H9 (cell line): Measurements from ENCODE around the gene HCK. TPM values are rescaled to one million over a fixed set of nuclear protein-coding genes. Genes with fewer than 3 reads are reported as not detected.

Experiments used
- DNase-seq: peaks from one replicate; pipeline ENCODE4 v3.0.0-alpha.2; 2017
- H2AFZ ChIP-seq: one replicate; pipeline ENCODE4 v1.6.1; 2013; ENCODE audit warnings: mild to moderate bottlenecking, low read length, control low read depth, moderate library complexity
- H2AK5ac ChIP-seq: 2 replicates; pipeline ENCODE4 v1.6.1; 2013; ENCODE audit warnings: low read length, control low read depth, mixed read lengths; ENCODE audit not compliant: insufficient read length
- H2BK120ac ChIP-seq: one replicate; pipeline ENCODE4 v1.6.1; 2013; ENCODE audit warnings: low read depth, mild to moderate bottlenecking, low read length, control low read depth, inconsistent platforms; ENCODE audit not compliant: poor library complexity, severe bottlenecking
- H2BK12ac ChIP-seq: 2 replicates; pipeline ENCODE4 v1.6.1; 2013; ENCODE audit warnings: low read length, control low read depth, mixed read lengths, low read depth; ENCODE audit not compliant: insufficient read length
- H2BK15ac ChIP-seq: 2 replicates; pipeline ENCODE4 v1.6.1; 2013; ENCODE audit warnings: low read depth, low read length, control low read depth
- H2BK20ac ChIP-seq: one replicate; pipeline ENCODE4 v1.6.1; 2013; ENCODE audit warnings: low read depth, mild to moderate bottlenecking, low read length, control low read depth, inconsistent platforms; ENCODE audit not compliant: poor library complexity, severe bottlenecking
- H2BK5ac ChIP-seq: 2 replicates; pipeline ENCODE4 v1.6.1; 2013; ENCODE audit warnings: low read length, control low read depth, mixed read lengths; ENCODE audit not compliant: insufficient read length
- H3K14ac ChIP-seq: 2 replicates; pipeline ENCODE4 v1.6.1; 2013; ENCODE audit warnings: low read length, control low read depth; ENCODE audit not compliant: insufficient read depth
- H3K18ac ChIP-seq: 2 replicates; pipeline ENCODE4 v1.6.1; 2013; ENCODE audit warnings: low read depth, mild to moderate bottlenecking, mixed read lengths, low read length, control low read depth; ENCODE audit not compliant: insufficient read length
- H3K23ac ChIP-seq: 2 replicates; pipeline ENCODE4 v1.6.1; 2013; ENCODE audit warnings: low read length, control low read depth, mixed read lengths, low read depth; ENCODE audit not compliant: insufficient read length
- H3K23me2 ChIP-seq: 2 replicates; pipeline ENCODE4 v1.6.1; 2013; ENCODE audit warnings: low read depth, mild to moderate bottlenecking, mixed read lengths, low read length, control low read depth; ENCODE audit not compliant: insufficient read length, poor library complexity, severe bottlenecking
- H3K27ac ChIP-seq: 2 replicates; pipeline ENCODE4 v1.5.1; 2013; ENCODE audit warnings: low read length, control low read depth, mixed read lengths, low read depth; ENCODE audit not compliant: insufficient read length
- H3K27me3 ChIP-seq: 2 replicates; pipeline ENCODE4 v1.6.1; 2013; ENCODE audit warnings: low read length, control low read depth, inconsistent platforms; ENCODE audit not compliant: insufficient read depth
- H3K4ac ChIP-seq: 2 replicates; pipeline ENCODE4 v1.6.1; 2013; ENCODE audit warnings: low read depth, mild to moderate bottlenecking, control low read depth, inconsistent platforms, low read length, moderate library complexity
- H3K4me1 ChIP-seq: 2 replicates; pipeline ENCODE4 v1.6.1; 2013; ENCODE audit warnings: low read length, control low read depth, inconsistent platforms; ENCODE audit not compliant: insufficient read depth
- H3K4me2 ChIP-seq: 2 replicates; pipeline ENCODE4 v1.6.1; 2013; ENCODE audit warnings: low read length, control low read depth, mixed read lengths; ENCODE audit not compliant: insufficient read length, insufficient read depth
- H3K56ac ChIP-seq: 2 replicates; pipeline ENCODE4 v1.6.1; 2013; ENCODE audit warnings: low read depth, mild to moderate bottlenecking, mixed read lengths, low read length, control low read depth; ENCODE audit not compliant: insufficient read length
- H3K79me1 ChIP-seq: 2 replicates; pipeline ENCODE4 v1.6.1; 2013; ENCODE audit warnings: low read depth, mild to moderate bottlenecking, moderate library complexity, low read length, control low read depth, inconsistent platforms; ENCODE audit not compliant: insufficient read depth, poor library complexity, severe bottlenecking
- H3K79me2 ChIP-seq: 2 replicates; pipeline ENCODE4 v1.6.1; 2013; ENCODE audit warnings: low read length, control low read depth, inconsistent platforms; ENCODE audit not compliant: insufficient read depth
- H3K9ac ChIP-seq: 2 replicates; pipeline ENCODE4 v1.6.1; 2013; ENCODE audit warnings: low read length, control low read depth, mixed read lengths; ENCODE audit not compliant: insufficient read length; ENCODE audit errors: extremely low read depth
- H3K9me3 ChIP-seq: one replicate; pipeline ENCODE4 v1.6.1; 2013; ENCODE audit warnings: low read depth, low read length, inconsistent platforms; ENCODE audit not compliant: control insufficient read depth
- H3T11ph ChIP-seq: one replicate; pipeline ENCODE4 v1.6.1; 2013; ENCODE audit warnings: mild to moderate bottlenecking, low read length, control low read depth, inconsistent platforms
- H4K20me1 ChIP-seq: one replicate; pipeline ENCODE4 v1.6.1; 2013; ENCODE audit not compliant: control insufficient read depth, insufficient read length, insufficient read depth
- H4K5ac ChIP-seq: 2 replicates; pipeline ENCODE4 v1.6.1; 2013; ENCODE audit warnings: low read depth, mild to moderate bottlenecking, mixed read lengths, low read length, control low read depth; ENCODE audit not compliant: insufficient read length
- H4K8ac ChIP-seq: replicated peaks from 2 replicates; pipeline ENCODE4 v1.6.1; 2013; ENCODE audit warnings: low read length, control low read depth, mixed read lengths, low read depth; ENCODE audit not compliant: insufficient read length
- H4K91ac ChIP-seq: 2 replicates; pipeline ENCODE4 v1.6.1; 2013; ENCODE audit warnings: low read depth, mild to moderate bottlenecking, moderate library complexity, mixed read lengths, low read length, control low read depth; ENCODE audit not compliant: insufficient read length
- H3K27ac Mint-ChIP-seq, 3 experiments: 2 replicates in 2 of 3; 3 replicates in 1 of 3; pipeline ENCODE4 v1.8.0; 2020 to 2021; ENCODE audit warnings: mixed read lengths in 3 of 3, mild to moderate bottlenecking in 1 of 3, moderate library complexity in 1 of 3
- H3K27me3 Mint-ChIP-seq: 2 replicates; pipeline ENCODE4 v1.8.0; 2021; ENCODE audit warnings: low read depth, mild to moderate bottlenecking, moderate library complexity, mixed read lengths
- H3K36me3 Mint-ChIP-seq, 3 experiments: 2 replicates in 2 of 3; 3 replicates in 1 of 3; pipeline ENCODE4 v1.8.0; 2020 to 2021; ENCODE audit warnings: low read depth in 3 of 3, mixed read lengths in 3 of 3; ENCODE audit not compliant: insufficient read depth in 1 of 3
- H3K4me1 Mint-ChIP-seq, 2 experiments: 2 replicates each; pipeline ENCODE4 v1.8.0; 2020; ENCODE audit warnings: mixed read lengths in 2 of 2
- H3K4me3 Mint-ChIP-seq, 2 experiments: 2 replicates in 1 of 2; 3 replicates in 1 of 2; pipeline ENCODE4 v1.8.0; 2020 to 2021; ENCODE audit warnings: mild to moderate bottlenecking in 2 of 2, mixed read lengths in 2 of 2, moderate library complexity in 1 of 2
- H3K9me3 Mint-ChIP-seq, 2 experiments: 2 replicates in 1 of 2; 3 replicates in 1 of 2; pipeline ENCODE4 v1.8.0; 2020; ENCODE audit warnings: mild to moderate bottlenecking in 2 of 2, mixed read lengths in 2 of 2, moderate library complexity in 1 of 2
- WGBS: extraction: QIAGEN DNeasy Blood & Tissue Kit; methylation state at CpG from one replicate; pipeline ENCODE4 v1.1.7; 2013; ENCODE audit warnings: missing lambda C conversion rate, low lambda C conversion rate, mixed read lengths; ENCODE audit not compliant: insufficient read length; ENCODE audit errors: extremely low coverage; 5-methylcytosine and 5-hydroxymethylcytosine counted together
- total RNA-seq: library from RNA; stranded (reverse); gene quantifications from 2 replicates; pipeline ENCODE4 v1.2.1, GENCODE V29; 2021
- TF ChIP-seq, protein P1 (sequence below): fragments of 200-600 bp; sonication (generic); conservative IDR thresholded peaks from 3 replicates; pipeline ENCODE4 v1.8.0; 2021; ENCODE audit warnings: antibody characterized with exemption, mild to moderate bottlenecking

Gene HCK
- total RNA-seq, 1 experiment from 2014 or later = 1.7 TPM

DNA sequence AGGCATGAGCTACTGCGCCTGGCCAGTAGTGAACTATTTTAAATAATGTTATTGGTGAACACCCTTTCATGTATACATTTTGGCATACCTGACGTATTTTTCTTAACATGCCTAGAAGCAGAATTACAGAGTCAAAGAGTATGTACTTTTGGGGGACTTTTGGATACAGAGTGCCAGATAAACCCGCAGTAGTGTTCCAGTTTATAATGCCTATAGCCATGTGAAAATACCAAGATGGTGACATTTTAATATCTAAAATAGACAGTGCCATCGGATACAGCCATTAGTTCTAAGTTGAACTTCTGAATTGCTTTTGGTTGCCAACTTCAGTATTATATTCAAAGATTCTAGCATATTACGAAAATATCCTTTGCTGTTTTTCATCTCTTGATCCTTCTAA is 77.8 kb downstream of the HCK start:
- H3K4me1 ChIP-seq = no peaks in the 10 kb centered on the region; the same call in 1 of the 2 replicates
- no peak overlapping the region for H2AFZ ChIP-seq
- no peaks in the 10 kb centered on the region for H3K23me2 ChIP-seq
- Mint-ChIP-seq H3K27me3 (no peaks in the 10 kb centered on the region), H3K4me3 (no peak overlapping the region), H3K9me3 (no peaks in the 10 kb centered on the region), H3K27ac (no peak overlapping the region), H3K4me1 (peaks cover 11 to 17% of the 10 kb centered on the region in 2 experiments), H3K36me3 (peaks cover 3 to 8% (median 6%) of the 10 kb centered on the region in 3 experiments; a peak in 6 of 7 replicates)
- H3K14ac ChIP-seq = no peak overlapping the region
- H3K79me2 ChIP-seq = no peaks in the 10 kb centered on the region; the same call in 1 of the 2 replicates
- no peak overlapping the region for H4K5ac ChIP-seq
- no peak overlapping the region for H3K23ac ChIP-seq
- DNase-seq = no peak
- no peak overlapping the region for H2BK15ac ChIP-seq
- no peak overlapping the region for H4K91ac ChIP-seq
- no peak overlapping the region for H4K8ac ChIP-seq
- H3K79me1 ChIP-seq = peaks cover 3% of the 10 kb centered on the region
- TF ChIP-seq, protein P1, sequence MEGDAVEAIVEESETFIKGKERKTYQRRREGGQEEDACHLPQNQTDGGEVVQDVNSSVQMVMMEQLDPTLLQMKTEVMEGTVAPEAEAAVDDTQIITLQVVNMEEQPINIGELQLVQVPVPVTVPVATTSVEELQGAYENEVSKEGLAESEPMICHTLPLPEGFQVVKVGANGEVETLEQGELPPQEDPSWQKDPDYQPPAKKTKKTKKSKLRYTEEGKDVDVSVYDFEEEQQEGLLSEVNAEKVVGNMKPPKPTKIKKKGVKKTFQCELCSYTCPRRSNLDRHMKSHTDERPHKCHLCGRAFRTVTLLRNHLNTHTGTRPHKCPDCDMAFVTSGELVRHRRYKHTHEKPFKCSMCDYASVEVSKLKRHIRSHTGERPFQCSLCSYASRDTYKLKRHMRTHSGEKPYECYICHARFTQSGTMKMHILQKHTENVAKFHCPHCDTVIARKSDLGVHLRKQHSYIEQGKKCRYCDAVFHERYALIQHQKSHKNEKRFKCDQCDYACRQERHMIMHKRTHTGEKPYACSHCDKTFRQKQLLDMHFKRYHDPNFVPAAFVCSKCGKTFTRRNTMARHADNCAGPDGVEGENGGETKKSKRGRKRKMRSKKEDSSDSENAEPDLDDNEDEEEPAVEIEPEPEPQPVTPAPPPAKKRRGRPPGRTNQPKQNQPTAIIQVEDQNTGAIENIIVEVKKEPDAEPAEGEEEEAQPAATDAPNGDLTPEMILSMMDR = no peak
- H2BK5ac ChIP-seq = no peak overlapping the region
- H2AK5ac ChIP-seq = no peak overlapping the region
- WGBS = no CpG with 5 or more reads among the region's 5 CpGs
- no peaks in the 10 kb centered on the region for H3K9me3 ChIP-seq
- H3K27ac ChIP-seq = no peak overlapping the region
- H3K27me3 ChIP-seq = no peaks in the 10 kb centered on the region
- no peak overlapping the region for H3K18ac ChIP-seq
- no peaks in the 10 kb centered on the region for H4K20me1 ChIP-seq
- H2BK20ac ChIP-seq = no peak overlapping the region
- H2BK120ac ChIP-seq = no peak overlapping the region
- no peak overlapping the region for H3T11ph ChIP-seq
- no peak overlapping the region for H3K4me2 ChIP-seq
- no peak overlapping the region for H3K9ac ChIP-seq
- H2BK12ac ChIP-seq = no peak overlapping the region
- no peak overlapping the region for H3K4ac ChIP-seq
- H3K56ac ChIP-seq = no peak overlapping the region
